IMR-90 (cell line): Measurements from ENCODE around the gene ANKRD44. TPM values are rescaled to one million over a fixed set of nuclear protein-coding genes. Genes with fewer than 3 reads are reported as not detected.

Experiments
- ATAC-seq: fragments of 200-7000 bp; cut with Tn5 transposase; 2 replicates; pipeline ENCODE4 v1.9.1; 2020; ENCODE audit warnings: low read depth, mild to moderate bottlenecking, moderate library complexity
- BruUV-seq: library from RNA; stranded (reverse); fragments of 400-500 nt; replicated peaks from 2 replicates; lab custom pipeline; 2021; lab: Mats Ljungman, UMichigan
- CTCF ChIA-PET: fragments of 300-600 bp; formaldehyde crosslinking; extraction: SDS; loops from one replicate; lab custom pipeline; 2021; ENCODE audit warnings: antibody characterized with exemption; lab: Yijun Ruan, JAX
- POLR2A ChIA-PET: fragments of 300-600 bp; sonication (Branson Sonifier 250); formaldehyde crosslinking; loops from one replicate; lab custom pipeline; 2022; ENCODE audit warnings: antibody characterized with exemption; ENCODE audit not compliant: unreplicated experiment; lab: Charles Lee
- DNase-seq: peaks from one replicate; pipeline ENCODE4 v3.0.0; 2013
- H2AFZ ChIP-seq: replicated peaks from 2 replicates; pipeline ENCODE3; 2013; ENCODE audit warnings: low read length, mild to moderate bottlenecking; ENCODE audit not compliant: poor library complexity
- H2AK5ac ChIP-seq: 2 replicates; pipeline ENCODE4 v1.6.1; 2013; ENCODE audit warnings: low read depth, low read length, inconsistent platforms
- H2AK9ac ChIP-seq: replicated peaks from 2 replicates; pipeline ENCODE3; 2013; ENCODE audit warnings: mild to moderate bottlenecking, low read depth, low read length, moderate library complexity; ENCODE audit not compliant: poor library complexity
- H2BK120ac ChIP-seq: 2 replicates; pipeline ENCODE4 v1.6.1; 2013; ENCODE audit warnings: low read depth, low read length, inconsistent platforms
- H2BK15ac ChIP-seq: 3 replicates; pipeline ENCODE4 v1.6.1; 2013; ENCODE audit warnings: low read depth, low read length, inconsistent platforms
- H2BK20ac ChIP-seq: 2 replicates; pipeline ENCODE4 v1.6.1; 2013; ENCODE audit warnings: low read depth, mild to moderate bottlenecking, inconsistent platforms, low read length, moderate library complexity
- H2BK5ac ChIP-seq: 2 replicates; pipeline ENCODE4 v1.6.1; 2013; ENCODE audit warnings: mild to moderate bottlenecking, low read depth, low read length, inconsistent platforms; ENCODE audit not compliant: poor library complexity, severe bottlenecking
- H3K14ac ChIP-seq: replicated peaks from 2 replicates; pipeline ENCODE4 v1.6.1; 2013; ENCODE audit warnings: low read depth, low read length, inconsistent platforms
- H3K18ac ChIP-seq: 2 replicates; pipeline ENCODE4 v1.6.1; 2013; ENCODE audit warnings: low read depth, low read length, control low read depth
- H3K23ac ChIP-seq: 2 replicates; pipeline ENCODE4 v1.6.1; 2013; ENCODE audit warnings: low read depth, low read length, inconsistent platforms
- H3K27ac ChIP-seq: 2 replicates; pipeline ENCODE4 v1.5.1; 2013; ENCODE audit warnings: mild to moderate bottlenecking, control low read depth, low read length; ENCODE audit not compliant: insufficient read depth
- H3K27me3 ChIP-seq: 2 replicates; pipeline ENCODE4 v1.6.1; 2013; ENCODE audit warnings: low read length; ENCODE audit not compliant: control insufficient read depth, insufficient read depth
- H3K36me3 ChIP-seq: 2 replicates; pipeline ENCODE4 v1.6.1; 2013; ENCODE audit warnings: low read length, mixed read lengths; ENCODE audit not compliant: control insufficient read depth, insufficient read depth
- H3K4ac ChIP-seq: 2 replicates; pipeline ENCODE4 v1.6.1; 2013; ENCODE audit warnings: low read depth, low read length, inconsistent platforms
- H3K4me1 ChIP-seq: 2 replicates; pipeline ENCODE4 v1.6.1; 2013; ENCODE audit warnings: low read length, mixed read lengths; ENCODE audit not compliant: control insufficient read depth, insufficient read depth
- H3K4me2 ChIP-seq: 2 replicates; pipeline ENCODE4 v1.6.1; 2013; ENCODE audit warnings: low read depth, mild to moderate bottlenecking, control low read depth, low read length, moderate library complexity
- H3K4me3 ChIP-seq: 2 replicates; pipeline ENCODE4 v1.5.1; 2013; ENCODE audit warnings: low read depth, mild to moderate bottlenecking, control low read depth, low read length, moderate library complexity; ENCODE audit not compliant: insufficient read depth
- H3K56ac ChIP-seq: 2 replicates; pipeline ENCODE4 v1.6.1; 2013; ENCODE audit warnings: low read length, inconsistent platforms; ENCODE audit not compliant: insufficient read depth; ENCODE audit errors: extremely low read depth
- H3K79me1 ChIP-seq, 2 experiments: 2 replicates each; pipeline ENCODE4 v1.6.1; 2013; ENCODE audit warnings: low read length in 2 of 2, inconsistent platforms in 1 of 2, low read depth in 1 of 2
- H3K9ac ChIP-seq: 2 replicates; pipeline ENCODE4 v1.6.1; 2013; ENCODE audit warnings: low read depth, low read length, control low read depth
- H3K9me1 ChIP-seq: 2 replicates; pipeline ENCODE4 v1.6.1; 2013; ENCODE audit warnings: low read length, inconsistent platforms; ENCODE audit not compliant: insufficient read depth
- H3K9me3 ChIP-seq: 2 replicates; pipeline ENCODE4 v1.6.1; 2013; ENCODE audit warnings: low read length; ENCODE audit not compliant: control insufficient read depth, insufficient read depth
- H4K20me1 ChIP-seq: 2 replicates; pipeline ENCODE4 v1.6.1; 2013; ENCODE audit warnings: low read length, inconsistent platforms; ENCODE audit not compliant: insufficient read depth
- H4K5ac ChIP-seq: 2 replicates; pipeline ENCODE4 v1.6.1; 2013; ENCODE audit warnings: mild to moderate bottlenecking, low read depth, low read length, control low read depth
- H4K8ac ChIP-seq, 2 experiments: 2 replicates each; pipeline ENCODE4 v1.6.1; 2013; ENCODE audit warnings: low read depth in 2 of 2, low read length in 2 of 2, control low read depth in 1 of 2, inconsistent platforms in 1 of 2
- H4K91ac ChIP-seq: 2 replicates; pipeline ENCODE4 v1.6.1; 2013; ENCODE audit warnings: low read depth, low read length, inconsistent platforms; ENCODE audit not compliant: insufficient read depth
- MAFK ChIP-seq: IDR thresholded peaks from 2 replicates; pipeline ENCODE4 v1.6.1; 2012; ENCODE audit warnings: low read depth, low read length, improper control_type of control experiment
- NFE2L2 ChIP-seq: fragments of 150-350 bp; IDR thresholded peaks from 2 replicates; pipeline ENCODE4 v1.6.1; 2016; ENCODE audit warnings: low read depth, mild to moderate bottlenecking, low read length
- POLR2A ChIP-seq: IDR thresholded peaks from 2 replicates; pipeline ENCODE4 v1.6.1; 2012; ENCODE audit warnings: mild to moderate bottlenecking, low read depth, low read length
- WGBS, 2 experiments: methylation state at CpG; one replicate each; pipeline versions ENCODE4 v1.1.5 to v1.1.7; 2013; ENCODE audit warnings: missing lambda C conversion rate in 2 of 2; ENCODE audit not compliant: insufficient read length in 1 of 2; ENCODE audit errors: extremely low coverage in 2 of 2; 5-methylcytosine and 5-hydroxymethylcytosine counted together
- dilution Hi-C: fragments of 300-500 bp; cut with HindIII; formaldehyde crosslinking; loops from one replicate; pipeline ENCODE4 v1.14.3; 2018; ENCODE audit warnings: low sequenced_read_pairs; ENCODE audit not compliant: unreplicated experiment
- in situ Hi-C: fragments of 300-500 bp; cut with MboI; formaldehyde crosslinking; loops from 3 replicates; pipeline ENCODE4 v1.14.3; 2019; ENCODE audit warnings: low sequenced_read_pairs, inconsistent platforms, mixed read lengths
- intact Hi-C: fragments of 100-400 bp; cut with micrococcal nuclease; formaldehyde crosslinking; loops from 2 replicates; pipeline ENCODE4 v1.10.0; 2022
- polyA plus RNA-seq, 3 experiments: library from polyadenylated mRNA; depleted of rRNA; stranded (reverse); fragments of >200 nt; gene quantifications; 2 replicates each; pipeline ENCODE4 v1.2.3, GENCODE V29; 2012; ENCODE audit warnings: low replicate concordance in 1 of 3
- total RNA-seq: library from RNA; depleted of rRNA; stranded (reverse); fragments of >200 nt; gene quantifications from 2 replicates; pipeline ENCODE4 v1.2.3, GENCODE V29; 2012
- TF ChIP-seq, protein P1 (sequence below): conservative IDR thresholded peaks from 2 replicates; pipeline ENCODE4 v1.5.1; 2012; ENCODE audit warnings: mild to moderate bottlenecking, low read depth, low read length, improper control_type of control experiment

The ANKRD44 gene
- total and polyA plus RNA-seq, 2 of the 4 experiments (the other 2 are of a cell fraction): 5.2 to 15.6 TPM

DNA sequence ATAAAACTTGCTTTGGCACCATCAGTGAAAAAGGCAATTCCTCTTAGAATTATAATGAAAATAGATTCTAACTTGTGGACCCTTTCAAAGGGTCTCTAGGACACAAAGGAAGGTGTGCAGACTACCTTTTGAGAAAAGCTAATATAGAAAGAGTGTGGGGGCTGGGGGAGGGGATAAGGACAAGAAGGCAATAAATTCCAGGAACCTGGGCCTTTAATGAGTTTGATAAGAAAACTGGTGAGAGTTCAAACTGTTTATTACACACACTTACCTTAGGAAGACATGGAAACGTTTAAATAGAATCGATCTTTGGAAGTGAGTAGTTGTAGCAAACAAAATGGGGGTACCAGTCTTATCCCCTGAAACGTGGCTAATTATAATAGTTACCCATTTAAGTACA lies 344.5 kb downstream of the ANKRD44 start:
- ATAC-seq: no peak
- H3K4me1 ChIP-seq: no peaks in the 10 kb centered on the region
- no peak overlapping the region for H2BK5ac ChIP-seq
- H3K27me3 ChIP-seq: no peaks in the 10 kb centered on the region
- H3K4me2 ChIP-seq: no peak overlapping the region
- in situ Hi-C loops: no loop called here
- no peak overlapping the region for H2AK9ac ChIP-seq
- H2AFZ ChIP-seq: no peak overlapping the region
- POLR2A ChIA-PET: no interaction called here
- no peak overlapping the region for H3K27ac ChIP-seq
- dilution Hi-C loops: no loop called here
- CTCF ChIA-PET: no interaction called here
- H2BK15ac ChIP-seq: no peak overlapping the region
- TF ChIP-seq, protein P1, sequence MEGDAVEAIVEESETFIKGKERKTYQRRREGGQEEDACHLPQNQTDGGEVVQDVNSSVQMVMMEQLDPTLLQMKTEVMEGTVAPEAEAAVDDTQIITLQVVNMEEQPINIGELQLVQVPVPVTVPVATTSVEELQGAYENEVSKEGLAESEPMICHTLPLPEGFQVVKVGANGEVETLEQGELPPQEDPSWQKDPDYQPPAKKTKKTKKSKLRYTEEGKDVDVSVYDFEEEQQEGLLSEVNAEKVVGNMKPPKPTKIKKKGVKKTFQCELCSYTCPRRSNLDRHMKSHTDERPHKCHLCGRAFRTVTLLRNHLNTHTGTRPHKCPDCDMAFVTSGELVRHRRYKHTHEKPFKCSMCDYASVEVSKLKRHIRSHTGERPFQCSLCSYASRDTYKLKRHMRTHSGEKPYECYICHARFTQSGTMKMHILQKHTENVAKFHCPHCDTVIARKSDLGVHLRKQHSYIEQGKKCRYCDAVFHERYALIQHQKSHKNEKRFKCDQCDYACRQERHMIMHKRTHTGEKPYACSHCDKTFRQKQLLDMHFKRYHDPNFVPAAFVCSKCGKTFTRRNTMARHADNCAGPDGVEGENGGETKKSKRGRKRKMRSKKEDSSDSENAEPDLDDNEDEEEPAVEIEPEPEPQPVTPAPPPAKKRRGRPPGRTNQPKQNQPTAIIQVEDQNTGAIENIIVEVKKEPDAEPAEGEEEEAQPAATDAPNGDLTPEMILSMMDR: no peak
- TF ChIP-seq NFE2L2 (no peak), MAFK (no peak), POLR2A (no peak)
- H3K18ac ChIP-seq: no peak overlapping the region
- no peak overlapping the region for H2BK120ac ChIP-seq
- no peaks in the 10 kb centered on the region for H4K20me1 ChIP-seq
- H3K14ac ChIP-seq: no peak overlapping the region
- intact Hi-C loops: no loop called here
- H3K79me1 ChIP-seq: no peaks in the 10 kb centered on the region
- BruUV-seq: no TSS peak
- H3K9ac ChIP-seq: no peak overlapping the region
- no peak overlapping the region for H4K5ac ChIP-seq
- H3K9me1 ChIP-seq: peaks cover 2% of the 10 kb centered on the region; the same call in 1 of the 2 replicates
- H3K36me3 ChIP-seq: no peaks in the 10 kb centered on the region
- H3K56ac ChIP-seq: no peak overlapping the region
- H4K8ac ChIP-seq: no peak overlapping the region
- no peak overlapping the region for H3K4ac ChIP-seq
- no peaks in the 10 kb centered on the region for H3K9me3 ChIP-seq
- H3K4me3 ChIP-seq: no peak overlapping the region
- no peak overlapping the region for H3K23ac ChIP-seq
- DNase-seq: no peak
- H2AK5ac ChIP-seq: no peak overlapping the region
- H4K91ac ChIP-seq: no peak overlapping the region
- H2BK20ac ChIP-seq: no peak overlapping the region
- no CpG with 5 or more reads among the region's 3 CpGs for WGBS, 2 experiments
